RWPE2 (cell line): ENCODE results near the gene RBM47.
A peak's percentile ranks its signal among the peaks of the same experiment; 100 is the strongest.

Experiments used
- ATAC-seq: fragments of 200-7000 bp; cut with Tn5 transposase; 3 replicates; pipeline ENCODE4 v1.9.1; 2021; ENCODE audit warnings: low read depth
- DNase-seq: peaks from one replicate; pipeline ENCODE4 v3.0.0-alpha.2; 2020; ENCODE audit warnings: low spot score
- H3K27ac ChIP-seq: fragments of 450-650 bp; 2 replicates; pipeline ENCODE4 v1.5.1; 2017; ENCODE audit warnings: mild to moderate bottlenecking; ENCODE audit not compliant: poor library complexity, severe bottlenecking
- H3K27me3 ChIP-seq: fragments of 250-450 bp; sonication (Bioruptor Pico); 2 replicates; pipeline ENCODE4 v1.5.1; 2021; ENCODE audit warnings: mild to moderate bottlenecking, moderate library complexity; ENCODE audit not compliant: insufficient read depth, poor library complexity, severe bottlenecking
- H3K36me3 ChIP-seq: fragments of 250-450 bp; sonication (Bioruptor Pico); 2 replicates; pipeline ENCODE4 v1.5.1; 2020; ENCODE audit warnings: low read depth, mild to moderate bottlenecking, moderate library complexity
- H3K4me1 ChIP-seq: fragments of 250-450 bp; sonication (Bioruptor Pico); 2 replicates; pipeline ENCODE4 v1.5.1; 2021; ENCODE audit warnings: mild to moderate bottlenecking, moderate library complexity; ENCODE audit not compliant: insufficient read depth, poor library complexity, severe bottlenecking
- H3K4me3 ChIP-seq: fragments of 250-450 bp; sonication (Bioruptor Pico); 2 replicates; pipeline ENCODE4 v1.5.1; 2021; ENCODE audit warnings: mild to moderate bottlenecking, moderate library complexity; ENCODE audit not compliant: severe bottlenecking
- H3K9me3 ChIP-seq: fragments of 250-450 bp; sonication (Bioruptor Pico); 2 replicates; pipeline ENCODE4 v1.5.1; 2021; ENCODE audit warnings: mild to moderate bottlenecking, moderate library complexity; ENCODE audit not compliant: severe bottlenecking
- CTCF ChIP-seq: fragments of 450-650 bp; IDR thresholded peaks from one replicate; pipeline ENCODE4 v1.5.1; 2017; ENCODE audit warnings: mild to moderate bottlenecking, moderate library complexity; ENCODE audit not compliant: poor library complexity, severe bottlenecking

Gene RBM47

DNA sequence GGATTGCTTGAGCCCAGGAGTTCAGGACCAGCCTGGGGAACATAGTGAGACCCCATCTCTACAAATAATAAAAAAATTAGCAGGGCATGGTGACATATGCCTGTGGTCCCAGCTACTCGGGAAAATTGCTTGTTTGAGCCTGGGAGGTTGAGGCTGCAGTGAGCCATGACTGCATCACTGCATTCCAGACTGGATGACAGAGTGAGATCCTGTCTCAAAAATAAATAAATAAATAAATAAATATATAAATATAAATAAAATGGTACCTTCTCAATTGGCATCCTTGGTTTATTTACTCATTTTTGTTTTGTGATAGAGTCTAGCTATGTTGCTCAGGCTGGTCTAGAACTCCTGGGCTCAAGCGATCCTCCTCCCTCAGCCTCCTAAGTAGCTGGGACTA lies 150.3 kb downstream of the RBM47 start:
- no peaks in the 10 kb centered on the region for H3K27me3 ChIP-seq
- H3K27ac ChIP-seq, result no peak overlapping the region
- peaks cover 4% of the 10 kb centered on the region for H3K4me1 ChIP-seq
- no peaks in the 10 kb centered on the region for H3K36me3 ChIP-seq
- DNase-seq (no peak), ATAC-seq (no peak)
- H3K9me3 ChIP-seq, result no peaks in the 10 kb centered on the region
- H3K4me3 ChIP-seq, result no peak overlapping the region
- TF ChIP-seq CTCF, result no peak

DNA sequence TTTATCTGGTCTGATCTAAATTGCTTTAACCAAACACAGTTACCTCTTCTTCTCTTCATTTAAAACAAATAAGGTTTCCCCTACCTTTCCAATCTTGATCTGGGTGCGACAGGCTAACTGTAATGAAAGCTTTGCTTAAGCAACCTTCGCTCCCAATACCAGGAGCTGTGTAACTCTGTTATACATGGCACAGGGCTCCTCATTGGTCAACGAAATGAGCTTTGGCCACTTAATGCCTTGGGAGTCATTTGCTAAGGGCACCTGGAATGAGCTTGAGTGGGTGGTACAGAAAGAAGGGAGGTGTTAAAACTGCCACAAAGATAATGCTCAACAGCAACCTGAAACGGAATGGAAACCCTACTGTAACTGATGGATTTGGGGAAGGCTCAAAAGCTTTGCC lies 154.1 kb downstream of the RBM47 start:
- DNase-seq (no peak), ATAC-seq (no peak)
- Histone ChIP-seq H3K27ac (no peak overlapping the region), H3K27me3 (no peaks in the 10 kb centered on the region), H3K4me3 (no peak overlapping the region), H3K36me3 (no peaks in the 10 kb centered on the region), H3K4me1 (peaks cover 4% of the 10 kb centered on the region), H3K9me3 (no peaks in the 10 kb centered on the region)
- TF ChIP-seq CTCF, result no peak

- DNase-seq (no peak), ATAC-seq (no peak)
- H3K4me3 ChIP-seq, result no peak overlapping the region
- H3K4me1 ChIP-seq, result peaks cover 4% of the 10 kb centered on the region
- no peak overlapping the region for H3K27ac ChIP-seq
- no peaks in the 10 kb centered on the region for H3K27me3 ChIP-seq
- no peaks in the 10 kb centered on the region for H3K9me3 ChIP-seq
- no peak for TF ChIP-seq CTCF
- no peaks in the 10 kb centered on the region for H3K36me3 ChIP-seq
Measured at GRCh38 chr4:40473578-40474388, 155.9 kb downstream of the RBM47 start.

DNA sequence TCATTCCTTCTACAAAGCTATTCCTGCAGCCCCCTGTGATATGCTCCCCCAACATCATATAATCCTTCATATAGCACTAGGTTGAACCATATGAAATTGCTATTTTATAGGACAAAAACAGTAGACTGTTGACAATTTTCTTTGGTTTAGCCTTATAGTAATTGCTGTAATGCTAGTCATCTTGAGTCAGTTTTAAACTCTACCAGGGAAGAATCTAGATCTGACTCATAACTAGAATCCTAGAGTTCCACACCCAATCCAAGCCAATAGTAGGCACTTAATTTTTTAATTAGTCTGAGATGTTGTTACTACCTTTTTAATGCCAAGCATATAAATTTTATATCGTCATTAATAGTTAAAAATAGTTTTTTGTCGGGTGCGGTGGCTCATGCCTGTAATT lies 157.7 kb downstream of the RBM47 start:
- no peaks in the 10 kb centered on the region for H3K9me3 ChIP-seq
- H3K4me1 ChIP-seq, result peaks cover 4% of the 10 kb centered on the region
- TF ChIP-seq CTCF, result no peak
- ATAC-seq, result 0 out of 3 replicates have a peak, but pooled peaks have one; percentile 25
- no peak for DNase-seq
- no peaks in the 10 kb centered on the region for H3K27me3 ChIP-seq
- H3K4me3 ChIP-seq, result no peak overlapping the region
- no peaks in the 10 kb centered on the region for H3K36me3 ChIP-seq
- no peak overlapping the region for H3K27ac ChIP-seq

- H3K27me3 ChIP-seq, result no peaks in the 10 kb centered on the region
- H3K4me1 ChIP-seq, result no peaks in the 10 kb centered on the region
- no peak overlapping the region for H3K27ac ChIP-seq
- no peak for DNase-seq
- H3K4me3 ChIP-seq, result no peak overlapping the region
- no peak for TF ChIP-seq CTCF
- H3K9me3 ChIP-seq, result no peaks in the 10 kb centered on the region
- no peak for ATAC-seq
- H3K36me3 ChIP-seq, result no peaks in the 10 kb centered on the region
Measured at GRCh38 chr4:40466789-40467188, 162.9 kb downstream of the RBM47 start.
